A673 (cell line): Measurements from ENCODE around the gene PGLYRP2. TPM values are rescaled to one million over a fixed set of nuclear protein-coding genes. Genes with fewer than 3 reads are reported as not detected.

Source experiments
- BruUV-seq: library from RNA; stranded (reverse); fragments of 400-500 nt; replicated peaks from 2 replicates; lab custom pipeline; 2021; lab: Mats Ljungman, UMichigan
- CTCF ChIA-PET: fragments of 300-600 bp; sonication (Branson Sonifier 250); formaldehyde crosslinking; loops from one replicate; lab custom pipeline; 2022; ENCODE audit warnings: antibody characterized with exemption; lab: Charles Lee
- POLR2A ChIA-PET: fragments of 300-600 bp; sonication (Branson Sonifier 250); formaldehyde crosslinking; loops from one replicate; lab custom pipeline; 2022; ENCODE audit warnings: antibody characterized with exemption; ENCODE audit not compliant: low non-redundant PET; lab: Charles Lee
- DNase-seq: peaks from one replicate; pipeline ENCODE4 v3.0.0-alpha.2; 2015; ENCODE audit warnings: low spot score
- H3K27ac ChIP-seq: fragments of 200-600 bp; sonication (generic); 2 replicates; pipeline ENCODE4 v1.5.1; 2016; ENCODE audit warnings: mixed run types, low read depth, mild to moderate bottlenecking, mixed read lengths, antibody characterized with exemption, low read length; ENCODE audit not compliant: poor library complexity, severe bottlenecking
- H3K27me3 ChIP-seq: fragments of 200-600 bp; sonication (generic); replicated peaks from 2 replicates; pipeline ENCODE4 v1.6.1; 2017; ENCODE audit warnings: mixed run types, low read depth, mild to moderate bottlenecking, mixed read lengths, antibody characterized with exemption, low read length; ENCODE audit not compliant: insufficient read depth, poor library complexity
- H3K36me3 ChIP-seq: fragments of 200-600 bp; sonication (generic); 2 replicates; pipeline ENCODE4 v1.6.1; 2016; ENCODE audit warnings: mixed run types, mild to moderate bottlenecking, mixed read lengths, antibody characterized with exemption, low read length; ENCODE audit not compliant: insufficient read depth, poor library complexity, severe bottlenecking
- H3K4me1 ChIP-seq: fragments of 200-600 bp; sonication (generic); 2 replicates; pipeline ENCODE4 v1.6.1; 2017; ENCODE audit warnings: mixed run types, mild to moderate bottlenecking, mixed read lengths, antibody characterized with exemption, low read length; ENCODE audit not compliant: insufficient read depth, poor library complexity, severe bottlenecking
- H3K4me3 ChIP-seq: fragments of 200-600 bp; sonication (generic); 2 replicates; pipeline ENCODE4 v1.5.1; 2016; ENCODE audit warnings: low read depth, mixed run types, mild to moderate bottlenecking, mixed read lengths, low read length; ENCODE audit not compliant: poor library complexity, severe bottlenecking
- H3K9me3 ChIP-seq: fragments of 200-600 bp; sonication (generic); 2 replicates; pipeline ENCODE4 v1.6.1; 2016; ENCODE audit warnings: mixed run types, low read depth, mild to moderate bottlenecking, mixed read lengths, antibody characterized with exemption, low read length; ENCODE audit not compliant: poor library complexity, severe bottlenecking
- EZH2 ChIP-seq: fragments of 200-600 bp; sonication (generic); IDR thresholded peaks from 2 replicates; pipeline ENCODE4 v1.6.1; 2017; ENCODE audit warnings: borderline replicate concordance, low read depth, mild to moderate bottlenecking, mixed read lengths, antibody characterized with exemption, low read length; ENCODE audit not compliant: poor library complexity, severe bottlenecking
- intact Hi-C: fragments of 100-400 bp; cut with micrococcal nuclease; formaldehyde crosslinking; loops from one replicate; pipeline ENCODE4 v1.10.0; 2022; ENCODE audit not compliant: unreplicated experiment
- total RNA-seq: library from RNA; stranded (reverse); gene quantifications from 2 replicates; pipeline ENCODE4 v1.2.3, GENCODE V29; 2021
- TF ChIP-seq, protein P1 (sequence below): fragments of 300-800, 200-600 bp; sonication (generic); conservative IDR thresholded peaks from 2 replicates; pipeline ENCODE4 v1.5.1; 2017; ENCODE audit warnings: low read depth, mild to moderate bottlenecking, antibody characterized with exemption, low read length, moderate library complexity, mixed read lengths

Gene PGLYRP2
- total RNA-seq, 1 experiment from 2014 or later = 3.5 TPM

DNA sequence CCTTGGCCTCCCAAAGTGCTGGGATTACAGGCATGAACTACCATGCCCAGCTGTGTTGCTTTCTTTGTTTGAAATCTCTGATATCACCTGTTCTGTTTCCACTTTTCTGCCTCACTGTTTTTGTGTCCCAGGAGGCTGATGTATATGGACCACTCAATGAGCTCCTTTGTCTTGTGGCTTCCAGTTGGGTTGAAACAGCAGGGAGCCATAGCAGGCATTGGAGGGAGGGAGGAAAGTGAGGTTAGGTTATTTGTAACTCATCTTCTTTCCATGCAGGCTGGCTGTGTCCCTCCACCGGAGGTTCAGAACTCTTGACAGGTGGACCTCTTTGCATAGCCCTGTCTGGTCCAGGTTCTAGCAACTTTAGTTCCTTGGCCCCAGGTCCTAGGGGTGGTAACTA is 23.0 kb upstream of the PGLYRP2 start:
- no TSS peak for BruUV-seq
- intact Hi-C loops = no loop called here
- Histone ChIP-seq H3K36me3 (no peaks in the 10 kb centered on the region), H3K27ac (peak overlapping the region; percentile 84), H3K27me3 (no peaks in the 10 kb centered on the region), H3K4me3 (no peak overlapping the region), H3K4me1 (peaks cover 56% of the 10 kb centered on the region), H3K9me3 (no peaks in the 10 kb centered on the region)
- peak; percentile 90 for DNase-seq
- ChIA-PET POLR2A (interaction anchor here (0.6 kb wide), 1 partner anchor 14 kb away, joined by 3 read pairs; no protein-coding TSS in a partner anchor), CTCF (no interaction called here)
- no peak for TF ChIP-seq EZH2
- TF ChIP-seq, protein P1, sequence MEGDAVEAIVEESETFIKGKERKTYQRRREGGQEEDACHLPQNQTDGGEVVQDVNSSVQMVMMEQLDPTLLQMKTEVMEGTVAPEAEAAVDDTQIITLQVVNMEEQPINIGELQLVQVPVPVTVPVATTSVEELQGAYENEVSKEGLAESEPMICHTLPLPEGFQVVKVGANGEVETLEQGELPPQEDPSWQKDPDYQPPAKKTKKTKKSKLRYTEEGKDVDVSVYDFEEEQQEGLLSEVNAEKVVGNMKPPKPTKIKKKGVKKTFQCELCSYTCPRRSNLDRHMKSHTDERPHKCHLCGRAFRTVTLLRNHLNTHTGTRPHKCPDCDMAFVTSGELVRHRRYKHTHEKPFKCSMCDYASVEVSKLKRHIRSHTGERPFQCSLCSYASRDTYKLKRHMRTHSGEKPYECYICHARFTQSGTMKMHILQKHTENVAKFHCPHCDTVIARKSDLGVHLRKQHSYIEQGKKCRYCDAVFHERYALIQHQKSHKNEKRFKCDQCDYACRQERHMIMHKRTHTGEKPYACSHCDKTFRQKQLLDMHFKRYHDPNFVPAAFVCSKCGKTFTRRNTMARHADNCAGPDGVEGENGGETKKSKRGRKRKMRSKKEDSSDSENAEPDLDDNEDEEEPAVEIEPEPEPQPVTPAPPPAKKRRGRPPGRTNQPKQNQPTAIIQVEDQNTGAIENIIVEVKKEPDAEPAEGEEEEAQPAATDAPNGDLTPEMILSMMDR = no peak

GRCh38 chr19:15501596-15501995 is 22.3 kb upstream of the PGLYRP2 start:
- no peak for TF ChIP-seq EZH2
- TF ChIP-seq, protein P1 = no peak
- Histone ChIP-seq H3K9me3 (no peaks in the 10 kb centered on the region), H3K27me3 (no peaks in the 10 kb centered on the region), H3K4me1 (peaks cover 53% of the 10 kb centered on the region), H3K4me3 (no peak overlapping the region), H3K27ac (peak overlapping the region; percentile 90), H3K36me3 (no peaks in the 10 kb centered on the region)
- peak; percentile 96 for DNase-seq
- ChIA-PET CTCF (no interaction called here), POLR2A (interaction anchor here (0.6 kb wide), 1 partner anchor 13 kb away, joined by 3 read pairs; no protein-coding TSS in a partner anchor)
- intact Hi-C loops = loop anchor here (1.0 kb wide), 1 partner anchor 31 kb away; no protein-coding TSS in a partner anchor
- no TSS peak for BruUV-seq

GRCh38 chr19:15498910-15499309 is 19.6 kb upstream of the PGLYRP2 start:
- intact Hi-C loops = no loop called here
- TF ChIP-seq, protein P1 = no peak
- TF ChIP-seq EZH2 = no peak
- no TSS peak for BruUV-seq
- Histone ChIP-seq H3K9me3 (no peaks in the 10 kb centered on the region), H3K4me1 (peaks cover 43% of the 10 kb centered on the region), H3K27me3 (no peaks in the 10 kb centered on the region), H3K27ac (peak overlapping the region; percentile 78), H3K4me3 (peak overlapping the region; percentile 36), H3K36me3 (no peaks in the 10 kb centered on the region)
- POLR2A ChIA-PET = no interaction called here
- CTCF ChIA-PET = no interaction called here
- DNase-seq = peak; percentile 96
